Measurements from ENCODE around the gene ITPRID2. TPM values are rescaled to one million over a fixed set of nuclear protein-coding genes. Genes with fewer than 3 reads are reported as not detected.

Gene ITPRID2
- total RNA-seq, 1 donor from 2014 or later: 100 TPM

DNA sequence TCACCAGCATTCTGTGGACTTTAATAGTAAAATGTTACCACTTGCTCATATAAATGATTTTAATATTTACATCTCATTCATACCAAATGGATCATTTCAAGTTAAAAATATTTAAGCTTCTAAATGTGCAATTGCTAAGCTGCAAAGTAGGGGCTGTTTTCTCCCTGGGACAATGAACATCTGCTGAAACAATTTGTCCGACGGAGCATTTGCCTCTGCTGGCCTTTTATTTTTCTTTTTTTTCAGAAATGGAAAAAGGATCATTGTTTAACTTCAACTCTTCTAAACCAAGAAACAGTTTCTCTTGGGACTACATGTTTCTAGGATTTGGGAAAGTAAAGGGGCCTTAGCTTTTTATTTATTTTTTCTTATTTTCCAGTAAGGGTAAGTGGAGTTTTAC lies 43.8 kb upstream of the ITPRID2 start:
- Mint-ChIP-seq H3K27ac (ENCODE audit: unreplicated experiment) (no peak overlapping the region), H3K9me3 (ENCODE audit: unreplicated experiment) (no peaks in the 10 kb centered on the region), H3K4me3 (ENCODE audit: unreplicated experiment) (no peak overlapping the region), H3K36me3 (ENCODE audit: unreplicated experiment) (no peaks in the 10 kb centered on the region), H3K27me3 (ENCODE audit: unreplicated experiment) (no peaks in the 10 kb centered on the region), H3K4me1 (ENCODE audit: unreplicated experiment) (peaks cover 5% of the 10 kb centered on the region)
- DNase-seq (ENCODE audit: extremely low spot score, unreplicated experiment): no peak
- no peak for TF ChIP-seq CTCF (IDR thresholded peaks at IDR 0.05)

DNA sequence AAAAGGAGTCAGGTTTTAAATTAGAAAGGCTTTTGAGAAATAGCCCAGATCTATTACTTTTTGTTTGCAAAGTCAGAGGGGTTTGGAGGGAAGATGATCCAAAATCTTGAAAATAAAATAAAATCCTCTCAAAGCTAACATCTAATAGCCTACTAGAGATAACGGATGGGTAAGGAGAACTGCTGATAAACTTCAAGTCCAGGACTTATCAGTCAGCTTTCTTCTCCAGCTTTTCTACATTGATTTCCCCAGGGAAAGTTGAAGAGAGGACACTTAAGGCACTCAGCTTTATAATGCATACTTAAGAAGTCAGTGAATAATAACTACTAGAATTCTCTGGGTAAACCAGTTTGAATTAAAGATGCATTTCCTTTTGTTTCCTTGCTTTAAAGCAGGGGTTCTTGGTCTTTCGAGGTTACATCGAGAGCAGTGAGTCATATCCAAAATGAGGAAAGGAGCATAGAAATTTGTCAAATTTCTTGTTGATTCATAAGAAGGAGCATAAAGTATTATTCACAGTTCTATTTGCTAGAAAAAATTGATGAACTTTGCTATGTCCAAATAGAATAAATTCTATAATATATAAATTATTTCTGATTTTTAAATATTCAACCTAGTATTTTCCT lies 43.2 kb upstream of the ITPRID2 start:
- Mint-ChIP-seq H3K4me3 (ENCODE audit: unreplicated experiment) (no peak overlapping the region), H3K9me3 (ENCODE audit: unreplicated experiment) (no peaks in the 10 kb centered on the region), H3K27me3 (ENCODE audit: unreplicated experiment) (no peaks in the 10 kb centered on the region), H3K4me1 (ENCODE audit: unreplicated experiment) (peaks cover 5% of the 10 kb centered on the region), H3K27ac (ENCODE audit: unreplicated experiment) (no peak overlapping the region), H3K36me3 (ENCODE audit: unreplicated experiment) (no peaks in the 10 kb centered on the region)
- no peak for DNase-seq (ENCODE audit: extremely low spot score, unreplicated experiment)
- no peak for TF ChIP-seq CTCF (IDR thresholded peaks at IDR 0.05)

DNA sequence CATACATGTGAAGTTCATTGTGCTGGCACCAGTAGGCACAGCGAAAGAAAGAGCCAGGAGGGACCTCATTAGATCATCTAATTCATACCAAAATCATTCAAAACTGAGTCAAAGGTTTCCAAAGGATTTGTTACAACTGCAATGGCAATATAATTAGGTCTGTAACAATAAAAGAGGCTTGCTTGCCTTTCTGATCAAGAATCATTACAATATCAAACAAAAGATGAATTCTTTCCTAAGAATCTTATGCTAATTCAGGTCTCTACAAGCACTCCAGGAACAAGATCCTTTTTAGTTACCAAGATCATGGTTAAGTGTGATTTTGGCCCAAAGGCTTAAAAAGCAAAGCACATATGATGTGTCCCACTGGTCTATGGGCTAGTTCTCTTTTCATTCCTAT lies 41.9 kb upstream of the ITPRID2 start:
- H3K27ac Mint-ChIP-seq (ENCODE audit: unreplicated experiment): no peak overlapping the region
- H3K9me3 Mint-ChIP-seq (ENCODE audit: unreplicated experiment): no peaks in the 10 kb centered on the region
- TF ChIP-seq CTCF (IDR thresholded peaks at IDR 0.05): no peak
- H3K4me3 Mint-ChIP-seq (ENCODE audit: unreplicated experiment): no peak overlapping the region
- no peaks in the 10 kb centered on the region for H3K36me3 Mint-ChIP-seq (ENCODE audit: unreplicated experiment)
- DNase-seq (ENCODE audit: extremely low spot score, unreplicated experiment): no peak
- H3K4me1 Mint-ChIP-seq (ENCODE audit: unreplicated experiment): peaks cover 5% of the 10 kb centered on the region
- H3K27me3 Mint-ChIP-seq (ENCODE audit: unreplicated experiment): no peaks in the 10 kb centered on the region

DNA sequence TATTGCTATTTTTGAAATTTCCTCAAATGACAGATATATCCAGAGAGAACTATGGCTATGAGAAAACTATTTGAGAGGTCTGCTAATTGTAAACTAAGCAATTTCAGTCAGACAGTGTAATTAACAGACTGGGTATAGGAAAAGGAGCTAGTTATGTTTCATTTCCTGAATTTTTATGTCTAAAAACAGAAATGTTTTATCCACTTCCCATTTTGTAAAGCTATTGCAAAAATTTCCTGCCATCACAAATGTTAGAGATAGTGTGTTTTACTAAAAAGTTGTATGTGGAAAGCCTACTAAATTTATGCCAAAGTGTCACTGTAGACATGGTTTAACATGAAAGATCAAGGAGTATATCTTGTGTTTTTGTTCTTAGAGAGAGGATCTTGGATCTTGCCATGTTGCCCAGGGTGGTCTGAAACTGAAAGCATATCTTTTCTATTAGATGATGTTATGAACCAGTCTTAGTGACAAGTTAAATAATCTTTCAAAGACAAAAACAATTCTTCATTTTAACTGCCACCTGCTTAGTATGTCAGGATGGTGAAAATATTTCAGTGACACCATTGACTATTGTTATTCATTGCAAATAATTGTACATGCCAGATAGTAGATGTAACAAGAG lies 40.5 kb upstream of the ITPRID2 start:
- H3K27ac Mint-ChIP-seq (ENCODE audit: unreplicated experiment): no peak overlapping the region
- DNase-seq (ENCODE audit: extremely low spot score, unreplicated experiment): no peak
- H3K27me3 Mint-ChIP-seq (ENCODE audit: unreplicated experiment): no peaks in the 10 kb centered on the region
- no peaks in the 10 kb centered on the region for H3K9me3 Mint-ChIP-seq (ENCODE audit: unreplicated experiment)
- TF ChIP-seq CTCF (IDR thresholded peaks at IDR 0.05): no peak
- H3K4me1 Mint-ChIP-seq (ENCODE audit: unreplicated experiment): peaks cover 5% of the 10 kb centered on the region
- no peak overlapping the region for H3K4me3 Mint-ChIP-seq (ENCODE audit: unreplicated experiment)
- no peaks in the 10 kb centered on the region for H3K36me3 Mint-ChIP-seq (ENCODE audit: unreplicated experiment)

DNA sequence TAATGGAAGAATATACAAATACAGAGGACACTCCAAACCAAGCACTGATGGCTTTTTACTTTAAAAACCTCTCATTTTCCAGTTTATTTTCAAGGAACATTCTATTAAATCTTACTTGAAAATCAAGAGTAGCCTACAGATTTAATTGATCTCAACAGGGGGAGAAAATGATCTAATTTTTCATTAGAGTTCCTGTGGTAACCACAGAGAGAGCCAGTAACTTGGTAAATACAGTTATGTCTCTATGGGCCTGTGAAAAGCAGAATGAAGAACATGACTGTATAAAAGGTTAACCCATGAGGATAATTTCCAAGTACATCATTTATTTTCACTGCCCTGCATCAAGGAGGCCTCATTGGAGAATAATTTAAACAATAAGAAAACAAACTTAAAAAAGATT lies 39.8 kb upstream of the ITPRID2 start:
- Mint-ChIP-seq H3K9me3 (ENCODE audit: unreplicated experiment) (no peaks in the 10 kb centered on the region), H3K4me3 (ENCODE audit: unreplicated experiment) (no peak overlapping the region), H3K4me1 (ENCODE audit: unreplicated experiment) (peaks cover 5% of the 10 kb centered on the region), H3K36me3 (ENCODE audit: unreplicated experiment) (no peaks in the 10 kb centered on the region), H3K27me3 (ENCODE audit: unreplicated experiment) (no peaks in the 10 kb centered on the region), H3K27ac (ENCODE audit: unreplicated experiment) (no peak overlapping the region)
- TF ChIP-seq CTCF (IDR thresholded peaks at IDR 0.05): no peak
- no peak for DNase-seq (ENCODE audit: extremely low spot score, unreplicated experiment)

Measured in osteocyte (in vitro differentiated cells).